HG02588 (cell line): ENCODE measurements around the gene STX1A.
"Not testable (repeated sequence)": the region's sequence is repeated elsewhere in the genome, so short reads cannot be mapped to it uniquely, and the experiment has no call there.

Source experiments
- ATAC-seq: cut with Tn5 transposase; IDR thresholded peaks from one replicate; pipeline ENCODE4 v1.9.1; 2021; ENCODE audit warnings: mild to moderate bottlenecking, moderate library complexity; ENCODE audit not compliant: unreplicated experiment

STX1A gene

DNA sequence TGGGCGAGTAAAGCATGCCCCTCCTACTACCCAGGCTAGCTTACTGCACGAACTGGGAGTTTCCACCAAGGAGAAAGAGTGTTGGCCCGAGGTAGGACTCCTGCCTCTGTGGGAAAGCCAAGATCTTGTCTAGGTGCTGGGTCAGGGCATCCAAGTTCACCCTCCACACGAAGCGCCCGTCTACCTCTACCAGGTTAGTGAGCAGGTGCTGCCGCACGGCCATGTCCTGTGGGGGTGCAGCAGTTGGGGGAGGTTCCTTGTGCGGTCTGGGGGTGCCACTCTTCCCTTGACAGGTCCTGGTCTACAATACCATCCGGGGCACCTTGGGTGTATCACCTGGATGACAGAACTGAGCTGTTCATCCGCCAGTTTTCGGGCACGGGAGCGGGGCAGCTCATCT is 17.4 kb upstream of the STX1A start:
- no peak for ATAC-seq

DNA sequence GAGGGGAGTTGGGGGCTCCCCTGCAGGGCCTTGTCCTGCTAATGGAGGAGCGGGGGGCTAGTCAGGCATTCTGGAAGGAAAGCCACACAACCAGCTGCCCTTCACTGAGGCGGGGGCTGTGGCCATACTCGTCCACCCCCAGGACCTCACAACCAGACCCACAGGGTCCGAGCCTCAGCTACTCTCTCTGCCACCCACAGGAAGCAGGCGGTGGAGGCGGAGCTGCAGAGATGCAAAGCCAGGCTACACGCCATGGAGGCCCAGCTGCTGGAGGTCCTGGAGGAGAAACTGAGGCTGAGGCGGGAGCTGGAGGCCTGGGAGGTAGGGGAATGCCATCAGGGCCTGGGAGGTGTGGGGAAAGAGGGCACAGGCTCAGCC is 16.0 kb upstream of the STX1A start:
- no peak for ATAC-seq

DNA sequence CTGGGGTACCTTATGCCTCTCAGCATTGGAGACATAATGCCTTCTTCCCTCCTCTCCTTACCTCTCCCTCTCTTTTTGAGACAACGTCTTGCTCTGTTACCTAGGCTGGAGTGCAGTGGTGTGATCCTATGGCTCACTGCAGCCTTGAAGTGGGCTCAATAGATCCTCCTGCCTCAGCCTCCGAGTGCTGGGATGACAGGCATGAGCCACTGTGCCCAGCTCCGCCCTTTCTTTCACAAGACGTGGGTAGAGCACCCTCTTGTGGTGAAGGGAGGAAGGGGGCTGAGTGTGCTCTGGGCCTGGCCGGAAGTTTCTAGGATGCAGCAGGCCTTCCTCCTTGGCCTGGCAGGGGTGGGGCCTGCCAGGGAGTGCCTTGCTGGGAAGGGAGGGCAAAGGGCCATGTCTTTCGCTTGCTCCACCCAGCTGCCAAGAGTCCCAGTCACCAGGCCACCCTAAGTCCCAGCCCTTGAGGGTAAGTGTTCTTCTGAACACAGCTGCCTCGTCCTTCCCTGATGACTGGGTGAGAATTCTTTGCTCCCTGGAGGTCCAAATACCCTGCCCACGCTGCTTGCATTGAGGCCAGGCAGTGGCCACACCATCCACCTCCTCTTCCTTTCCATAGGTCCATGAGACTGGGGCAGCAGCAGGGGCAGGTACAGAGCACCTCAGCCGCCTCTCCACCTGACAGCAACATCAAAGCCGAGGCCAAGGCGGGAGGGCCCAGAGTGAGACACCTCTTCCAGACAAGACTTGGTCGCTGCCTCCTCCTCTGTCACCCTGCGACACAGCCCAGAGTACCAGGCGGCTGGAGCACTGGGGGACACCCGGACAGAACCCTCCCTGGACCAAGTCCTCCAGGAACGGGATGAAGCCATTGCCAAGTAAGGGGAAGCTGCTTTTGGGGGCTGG is 15.4 kb upstream of the STX1A start:
- ATAC-seq, result peak; percentile 33

DNA sequence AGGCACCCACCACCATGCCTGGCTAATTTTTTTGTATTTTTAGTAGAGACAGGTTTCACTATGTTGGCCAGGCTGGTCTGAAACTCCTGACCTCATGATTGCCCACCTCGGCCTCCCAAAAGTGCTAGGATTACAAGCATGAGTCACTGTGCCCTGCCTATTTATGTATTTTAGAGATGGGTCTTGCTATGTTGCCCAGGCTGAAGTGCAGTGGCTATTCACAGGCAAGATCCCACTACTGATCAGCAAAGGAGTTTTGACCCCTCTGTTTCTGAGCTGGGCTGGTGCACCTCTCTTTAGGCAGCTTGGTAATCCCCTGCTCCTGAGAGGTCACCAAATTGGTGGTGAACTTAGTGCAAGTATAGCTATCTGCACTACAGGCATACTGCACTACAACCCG is 12.9 kb upstream of the STX1A start:
- no peak for ATAC-seq

DNA sequence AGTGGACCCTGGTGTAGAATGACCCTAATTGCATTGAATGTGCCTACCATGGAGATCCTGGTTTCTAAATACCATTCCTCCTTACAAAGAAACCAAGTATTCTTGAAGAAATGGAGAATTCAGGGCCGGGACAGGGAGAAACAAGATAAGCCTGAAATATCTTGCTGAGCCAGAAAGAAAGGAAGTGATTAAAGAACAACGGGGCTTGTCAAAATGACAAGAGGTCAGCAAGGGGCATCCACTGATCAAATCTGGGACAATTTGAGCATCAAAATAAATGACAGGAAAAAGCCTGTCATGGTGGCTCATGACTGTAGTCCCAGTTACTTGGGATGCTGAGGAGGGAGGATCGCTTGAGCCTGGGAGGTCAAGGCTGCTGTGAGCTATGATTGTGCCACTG is 11.0 kb upstream of the STX1A start:
- no peak for ATAC-seq

DNA sequence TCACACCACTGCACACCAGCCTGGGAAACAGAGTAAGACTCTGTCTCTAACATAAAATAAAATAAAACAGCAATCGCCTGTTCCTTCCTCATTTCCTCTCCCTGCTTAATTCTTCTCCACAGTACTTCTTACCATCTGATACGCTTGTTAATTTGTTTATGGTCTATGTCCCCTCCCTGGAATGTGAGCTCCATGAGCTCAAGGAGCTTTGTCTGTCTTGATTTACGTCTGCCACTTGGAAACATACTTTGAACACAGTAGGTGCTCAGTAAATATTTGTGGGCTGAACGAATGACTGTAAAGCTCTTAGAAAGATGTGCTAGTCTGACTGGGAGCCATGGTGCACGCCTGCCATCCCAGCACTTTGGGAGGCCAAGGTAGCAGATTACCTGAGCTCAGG is 9.1 kb upstream of the STX1A start:
- ATAC-seq, result no peak

DNA sequence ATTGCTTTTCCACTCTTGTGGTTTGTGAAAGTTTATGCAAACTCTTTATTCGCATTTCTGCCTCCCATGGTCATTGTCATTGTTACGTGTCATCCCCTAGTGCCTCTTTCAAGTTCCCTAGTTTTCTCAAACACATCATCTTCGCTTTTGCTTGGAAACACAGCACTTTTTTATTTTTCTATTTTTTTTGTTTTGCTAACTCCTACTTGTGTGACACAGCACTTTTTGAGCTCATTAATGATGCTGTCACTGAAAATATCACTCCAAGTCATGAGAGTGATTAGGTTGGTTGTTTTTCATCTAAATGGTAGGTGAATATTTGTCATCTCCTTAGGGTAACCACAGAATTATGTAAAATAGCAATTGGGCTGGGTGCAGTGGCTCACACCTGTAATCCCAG is 8.5 kb upstream of the STX1A start:
- no peak for ATAC-seq

DNA sequence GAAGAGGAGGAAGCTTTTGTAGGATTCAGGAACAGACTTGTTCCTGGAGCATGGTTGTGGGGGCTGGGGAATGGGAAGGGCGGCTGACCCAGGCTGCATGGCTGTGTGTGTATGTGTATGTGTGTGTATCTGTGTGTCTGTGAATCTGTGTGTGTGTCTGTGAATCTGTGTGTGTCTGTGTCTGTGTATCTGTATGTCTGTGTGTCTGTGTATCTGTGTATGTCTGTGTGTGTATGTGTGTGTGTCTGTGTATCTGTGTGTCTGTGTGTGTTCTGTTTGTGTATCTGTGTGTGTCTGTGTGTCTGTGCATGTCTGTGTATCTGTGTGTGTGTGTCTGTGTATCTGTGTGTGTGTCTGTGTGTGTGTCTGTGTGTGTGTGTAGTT is 6.6 kb upstream of the STX1A start:
- ATAC-seq, result no peak

DNA sequence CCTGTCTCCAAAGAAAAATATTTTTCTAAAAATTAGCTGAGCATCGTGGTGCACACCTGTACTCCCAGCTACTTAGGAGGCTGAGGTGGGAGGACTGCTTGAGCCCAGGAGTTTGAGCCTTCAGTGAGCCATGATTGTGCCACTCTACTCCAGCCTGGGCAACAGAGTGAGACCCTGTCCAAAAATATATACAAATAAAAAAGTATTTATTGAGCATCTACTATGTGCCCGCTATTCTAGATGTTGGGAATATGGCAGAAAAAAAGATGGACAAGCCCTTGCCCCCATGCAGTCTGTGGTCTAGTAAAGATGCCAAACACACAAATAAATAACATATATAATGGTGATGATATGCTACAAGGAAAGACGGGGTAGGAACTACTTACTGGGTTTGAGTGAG is 4.3 kb upstream of the STX1A start:
- ATAC-seq, result no peak

DNA sequence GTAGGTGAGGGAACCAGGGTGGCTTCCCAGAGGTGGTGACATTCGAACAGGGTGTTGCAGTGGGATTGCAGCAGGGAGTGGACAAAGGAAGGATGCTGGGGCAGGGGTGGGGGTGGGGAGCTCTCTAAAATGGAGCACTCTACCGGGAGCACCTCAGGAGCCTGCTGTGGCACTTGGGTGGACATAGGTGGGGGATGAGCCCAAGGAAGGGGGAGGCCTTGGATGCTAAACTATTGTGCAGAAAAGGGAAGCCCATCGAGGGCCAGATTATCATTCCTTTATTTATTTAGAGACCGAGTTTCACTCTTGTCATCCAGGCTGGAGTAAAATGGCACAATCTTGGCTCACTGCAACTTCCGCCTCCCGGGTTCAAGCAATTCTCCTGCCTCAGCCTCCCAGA is 3.3 kb upstream of the STX1A start:
- ATAC-seq, result no peak

DNA sequence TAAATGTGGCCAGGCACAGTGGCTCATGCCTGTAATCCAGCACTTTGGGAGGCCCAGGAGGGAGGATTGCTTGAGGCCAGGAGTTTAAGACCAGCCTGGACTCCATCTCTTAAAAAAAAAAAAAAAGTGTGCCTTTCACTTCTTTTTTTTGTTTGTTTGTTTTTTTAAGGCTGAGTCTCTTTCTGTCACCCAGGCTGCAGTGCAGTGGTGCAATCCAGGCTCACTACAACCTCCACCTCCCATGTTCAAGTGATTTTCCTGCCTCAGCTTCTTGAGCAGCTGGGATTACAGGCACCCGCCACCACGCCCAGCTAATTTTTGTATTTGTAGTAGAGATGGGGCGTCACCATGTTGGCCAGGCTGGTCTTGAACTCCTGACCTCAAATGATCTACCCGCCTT is 2.7 kb upstream of the STX1A start:
- not testable (repeated sequence) for ATAC-seq

DNA sequence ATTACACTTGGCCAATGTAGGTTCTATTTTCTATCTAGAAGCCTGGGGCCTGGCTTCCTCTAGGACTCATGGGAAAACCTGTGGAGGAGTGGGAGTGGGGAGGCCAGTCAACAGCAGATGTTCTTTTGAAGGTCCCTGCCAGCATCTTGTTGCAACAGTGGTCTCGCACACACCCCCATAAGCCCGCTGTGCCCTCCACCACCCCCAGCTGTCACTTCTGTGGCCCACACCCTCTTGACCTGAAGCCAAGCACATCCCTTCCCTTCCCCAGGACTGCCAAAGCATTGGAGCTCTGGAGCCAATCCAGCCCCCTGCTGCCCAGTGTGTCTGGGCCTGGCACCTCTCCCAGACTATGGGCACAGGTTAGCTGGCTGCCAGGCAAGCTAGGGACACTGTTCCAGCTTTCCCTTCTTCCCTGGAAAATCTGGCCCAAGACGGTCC is 1.9 kb upstream of the STX1A start:
- ATAC-seq, result no peak

DNA sequence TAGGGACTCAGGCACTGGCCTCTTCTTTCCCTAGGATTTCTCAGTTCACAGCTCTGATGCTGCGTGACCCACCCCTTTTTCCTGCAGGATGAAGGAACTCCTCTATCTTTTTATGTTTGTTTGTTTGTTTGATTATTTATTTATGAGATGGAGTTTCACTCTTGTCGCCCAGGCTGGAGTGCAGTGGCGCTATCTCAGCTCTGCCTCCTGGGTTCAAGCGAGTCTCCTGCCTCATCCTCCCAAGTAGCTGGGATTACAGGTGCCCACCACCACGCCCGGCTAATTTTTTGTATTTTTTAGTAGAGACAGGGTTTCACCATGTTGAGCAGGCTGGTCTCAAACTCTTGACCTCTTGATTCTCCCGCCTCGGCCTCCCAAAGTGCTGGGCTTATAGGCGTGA is 974 bp upstream of the STX1A start:
- ATAC-seq, result not testable (repeated sequence)

DNA sequence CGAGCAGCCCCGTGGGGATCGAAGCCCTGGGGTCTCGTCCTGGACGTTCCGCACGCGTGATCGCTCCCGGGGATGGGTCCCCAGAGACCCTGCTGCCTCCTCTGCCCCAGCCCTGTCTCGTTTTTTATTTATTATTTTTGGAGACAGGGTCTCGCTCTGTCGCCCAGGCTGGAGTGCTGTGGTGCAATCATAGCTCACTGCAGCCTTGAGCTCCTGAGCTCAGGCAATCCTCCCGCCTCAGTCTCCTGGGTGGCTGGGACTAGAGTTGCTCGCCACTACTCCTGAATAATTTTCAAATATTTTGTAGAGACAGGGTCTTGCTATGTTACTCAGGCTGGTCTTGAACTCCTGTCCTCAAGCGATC is 319 bp upstream of the STX1A start:
- peak; percentile 4 for ATAC-seq

DNA sequence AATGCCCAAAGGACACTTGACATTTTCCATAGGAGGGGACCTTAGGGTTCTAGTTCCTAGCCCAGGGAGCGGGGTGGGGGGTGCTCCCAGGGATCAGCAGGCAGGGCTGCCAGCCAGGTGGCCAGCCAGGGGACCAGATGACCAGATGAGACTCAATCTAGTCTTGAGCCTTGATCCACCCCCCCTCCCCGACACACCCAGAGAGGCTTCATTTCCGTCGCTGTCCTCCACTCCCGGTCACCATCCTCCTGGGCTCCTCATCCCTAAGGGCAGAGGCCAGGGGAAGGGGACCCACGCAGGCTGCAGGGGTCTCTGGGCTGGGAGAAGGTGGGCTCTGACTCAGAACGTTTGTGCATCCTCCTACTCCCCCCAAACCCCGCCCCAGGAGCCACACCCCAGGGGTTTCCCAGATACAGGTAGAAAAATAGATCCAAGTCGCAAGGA is 1.0 kb downstream of the STX1A start:
- ATAC-seq, result no peak

DNA sequence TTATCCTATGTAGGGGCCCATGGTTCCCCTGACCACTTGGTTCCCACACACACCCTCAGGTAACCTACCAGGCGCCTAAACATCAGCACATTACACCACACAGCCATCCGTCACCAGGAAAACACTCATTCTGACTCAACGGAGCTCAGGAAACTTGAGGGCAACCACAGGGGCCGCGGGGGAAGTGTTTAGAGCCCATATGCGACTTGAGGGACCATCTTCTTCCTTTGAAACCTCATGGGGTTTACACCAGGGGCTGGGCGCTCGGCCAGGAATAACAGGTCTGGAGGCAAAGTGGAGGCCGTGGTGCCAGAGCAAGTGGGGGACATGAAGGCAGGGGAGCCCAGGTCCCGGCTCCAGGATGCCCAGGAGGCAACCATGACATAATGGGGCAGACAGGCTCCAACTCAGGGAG is 1.5 kb downstream of the STX1A start:
- ATAC-seq, result no peak

DNA sequence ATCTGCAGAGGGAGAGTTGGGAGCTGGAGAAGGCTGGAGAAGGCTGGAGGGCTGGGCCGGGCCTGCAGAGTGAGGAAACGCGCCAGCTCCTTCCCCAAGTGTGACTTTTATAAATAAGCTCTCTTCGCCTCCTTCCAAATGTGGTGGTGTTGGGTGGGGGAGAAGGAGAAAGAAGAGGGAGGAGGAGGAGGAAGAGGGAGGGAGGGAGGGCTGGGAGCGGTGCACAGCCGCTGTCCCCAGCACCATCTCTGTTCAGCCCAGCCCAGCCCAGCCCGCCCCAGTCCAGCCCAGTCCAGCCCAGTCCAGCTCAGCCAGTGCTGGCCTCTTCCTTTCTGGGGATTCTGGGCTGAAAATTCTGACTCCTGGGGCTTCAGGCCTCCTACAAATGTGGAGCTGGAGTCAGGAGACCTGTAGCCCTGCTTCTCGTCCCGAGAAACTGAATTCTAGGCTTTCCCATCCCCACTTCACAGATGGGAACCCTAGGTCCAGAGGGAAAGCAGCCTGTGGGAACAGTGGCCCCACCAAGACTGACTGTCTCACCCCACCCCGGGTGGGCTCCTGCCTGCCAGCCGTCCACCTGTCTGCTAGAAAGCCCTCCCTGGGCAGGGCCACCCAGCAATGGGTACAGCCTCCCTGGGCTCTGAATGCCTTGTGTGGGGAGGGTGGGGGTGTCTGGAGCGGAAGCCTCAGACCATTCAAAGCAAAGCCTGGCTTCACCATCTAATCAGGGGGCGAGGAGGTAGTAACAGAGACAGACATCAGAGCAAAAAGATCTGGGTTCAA is 2.3 kb downstream of the STX1A start:
- no peak for ATAC-seq

DNA sequence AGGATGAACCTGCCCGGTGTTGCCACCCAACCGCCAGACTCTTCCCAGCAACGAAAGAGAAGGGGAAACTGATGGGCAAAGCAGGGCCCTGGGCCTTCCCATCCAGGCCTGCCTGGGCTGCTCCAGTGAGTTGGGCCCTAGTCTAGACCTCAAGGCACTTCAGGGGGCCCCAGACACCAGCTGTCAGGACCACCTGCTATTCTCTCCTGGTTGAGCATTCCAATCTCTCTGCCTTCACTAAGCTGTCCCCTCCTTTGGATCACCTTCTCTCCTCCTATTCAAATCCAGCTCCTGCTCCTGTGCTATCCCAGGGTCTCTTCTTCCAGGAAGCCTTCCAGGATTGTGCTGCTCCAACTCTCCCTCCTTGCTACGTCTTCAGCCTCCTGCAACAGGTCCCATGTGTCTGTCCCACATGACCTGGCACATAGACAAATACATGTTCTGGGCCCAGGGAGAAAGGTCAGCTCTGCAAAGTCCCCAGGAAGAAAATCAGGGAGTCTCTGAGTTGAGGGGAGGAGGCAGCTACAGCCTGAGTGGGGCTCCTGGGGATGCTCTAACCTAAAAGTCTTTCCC is 3.1 kb downstream of the STX1A start:
- ATAC-seq, result no peak

DNA sequence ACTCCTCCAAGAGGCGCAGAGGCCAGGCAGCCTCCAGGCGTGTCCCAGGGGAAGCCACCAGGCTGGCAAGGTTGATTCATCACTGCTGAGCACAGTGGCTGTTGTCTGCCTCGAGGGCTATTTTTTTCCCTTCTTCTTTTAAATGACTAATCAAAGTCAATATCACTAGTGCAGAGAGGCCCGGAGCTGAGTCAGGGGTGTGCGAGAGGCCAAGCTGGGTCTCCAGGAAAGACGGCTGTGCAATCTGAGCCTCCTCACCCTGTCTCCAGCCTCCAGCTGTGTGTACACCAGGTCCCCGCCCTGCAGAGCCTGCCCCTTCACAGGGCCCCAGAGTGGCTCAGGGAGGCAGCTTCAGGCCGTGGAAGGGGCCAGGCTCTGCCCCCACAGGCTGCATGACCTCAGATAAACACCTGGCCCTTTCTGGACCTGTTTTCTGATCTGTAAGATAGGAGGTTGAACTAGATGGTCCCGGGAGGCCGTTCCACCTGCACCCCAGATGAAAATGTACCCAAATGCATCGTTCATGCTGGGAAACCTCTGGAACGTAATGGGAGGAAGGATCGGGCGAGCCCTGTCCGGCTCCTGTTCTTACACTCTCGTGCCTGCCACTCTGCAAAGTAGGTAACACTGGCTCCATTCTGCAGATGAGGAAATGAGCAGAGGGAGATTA is 3.7 kb downstream of the STX1A start:
- no peak for ATAC-seq

DNA sequence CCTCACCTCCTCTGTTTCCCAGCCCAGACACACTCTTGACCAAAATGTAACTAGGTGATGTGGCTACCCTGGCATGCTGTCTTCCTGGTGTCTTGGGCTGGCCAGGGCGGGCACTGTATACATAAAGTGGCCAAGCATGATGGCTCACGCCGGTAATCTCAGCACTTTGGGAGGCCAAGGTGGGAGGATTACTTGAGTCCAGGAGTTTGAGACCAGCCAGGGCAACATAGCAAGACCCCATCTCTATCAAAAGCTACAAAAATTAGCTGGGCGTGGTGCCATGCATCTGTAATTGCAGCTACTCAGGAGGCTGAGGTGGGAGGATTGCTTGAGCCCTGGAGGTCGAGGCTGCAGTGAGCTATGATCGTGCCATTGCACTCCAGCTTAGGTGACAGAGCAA is 6.2 kb downstream of the STX1A start:
- ATAC-seq, result not testable (repeated sequence)

DNA sequence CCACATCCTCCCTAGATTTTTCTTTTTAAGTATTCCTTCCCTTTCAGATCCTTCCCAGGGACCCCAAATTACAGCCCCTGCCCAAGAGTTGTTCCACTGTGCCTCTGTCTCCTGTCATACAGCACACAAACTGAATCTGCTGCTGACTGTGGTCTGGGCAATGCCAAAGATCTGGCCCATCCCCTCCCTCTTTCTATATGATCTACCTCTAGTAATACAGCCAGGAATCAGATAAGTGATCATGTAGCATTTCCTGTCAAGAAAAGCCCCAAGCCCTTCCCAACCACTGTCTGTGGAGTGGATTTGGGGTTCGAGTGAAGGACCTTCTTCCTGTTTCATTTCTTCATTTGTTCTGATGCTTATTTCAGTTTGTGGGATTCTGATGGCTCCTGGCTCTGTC is 6.7 kb downstream of the STX1A start:
- no peak for ATAC-seq
